ENCODE results near the gene SLC39A10.

GRCh38 chr2:195619590-195619989, 37.4 kb upstream of the SLC39A10 start:
- TF ChIP-seq POLR2A (IDR thresholded peaks at IDR 0.05; ENCODE audit: low read length) (no peak), GATA1 (IDR thresholded peaks at IDR 0.05; ENCODE audit: low read depth, low read length) (no peak)
